HS-27A (cell line): ENCODE results near the gene NLGN1.

Experiments
- DNase-seq: peaks from one replicate; pipeline ENCODE4 v3.0.0-alpha.2; 2012; ENCODE audit warnings: low read depth, missing footprints

The NLGN1 gene

GRCh38 chr3:174294616-174295015, 897.1 kb downstream of the NLGN1 start:
- no peak for DNase-seq

- no peak for DNase-seq
Observed at GRCh38 chr3:174295306-174296092, 898.0 kb downstream of the NLGN1 start.

- no peak for DNase-seq
Observed at GRCh38 chr3:174302746-174303315, 905.3 kb downstream of the NLGN1 start.

- DNase-seq, result no peak
Observed at GRCh38 chr3:174303907-174304560, 906.5 kb downstream of the NLGN1 start.

GRCh38 chr3:174308736-174309135, 911.2 kb downstream of the NLGN1 start:
- no peak for DNase-seq

DNA sequence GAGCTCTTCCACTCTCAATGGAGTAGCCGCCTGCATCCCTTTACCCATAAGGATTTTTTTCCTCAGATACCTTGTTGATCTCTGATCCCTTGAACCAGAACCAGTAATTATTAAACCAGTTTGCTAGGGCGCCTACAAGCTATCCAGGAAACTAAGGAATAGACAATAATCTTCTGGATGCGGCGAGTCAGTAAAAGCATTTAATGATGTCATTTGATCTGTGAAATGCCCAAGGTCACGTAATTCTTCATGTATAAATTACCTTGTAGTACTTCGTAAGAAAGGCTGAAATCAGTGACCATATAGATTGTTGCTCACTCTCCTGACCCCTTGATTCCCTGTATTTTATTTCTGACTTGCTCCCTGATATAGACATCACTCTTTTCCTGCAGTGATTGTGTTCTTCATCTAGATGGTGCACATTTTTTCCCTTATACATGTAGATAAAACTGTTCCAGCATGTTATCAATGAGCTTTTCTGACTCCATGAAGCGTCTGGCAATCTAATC, 913.0 kb downstream of the NLGN1 start:
- no peak for DNase-seq

DNA sequence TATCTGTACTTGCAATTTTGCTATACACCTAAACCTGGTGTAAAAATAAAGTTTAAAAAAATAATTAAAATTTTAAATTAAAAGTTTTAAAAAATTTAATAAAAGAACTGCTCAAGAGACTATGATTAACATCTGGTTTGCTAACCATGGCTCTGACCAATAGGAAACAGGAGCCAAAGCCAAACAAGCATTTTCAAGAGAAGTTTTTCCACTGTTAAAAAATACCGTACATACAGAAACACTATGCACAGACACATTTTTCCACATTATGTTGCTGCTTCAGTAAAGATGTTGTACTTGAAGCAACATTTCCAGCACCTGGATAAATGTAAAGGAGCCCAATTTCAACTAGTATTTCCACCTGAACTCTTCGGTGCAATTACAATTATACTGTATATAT, 917.7 kb downstream of the NLGN1 start:
- no peak for DNase-seq

DNA sequence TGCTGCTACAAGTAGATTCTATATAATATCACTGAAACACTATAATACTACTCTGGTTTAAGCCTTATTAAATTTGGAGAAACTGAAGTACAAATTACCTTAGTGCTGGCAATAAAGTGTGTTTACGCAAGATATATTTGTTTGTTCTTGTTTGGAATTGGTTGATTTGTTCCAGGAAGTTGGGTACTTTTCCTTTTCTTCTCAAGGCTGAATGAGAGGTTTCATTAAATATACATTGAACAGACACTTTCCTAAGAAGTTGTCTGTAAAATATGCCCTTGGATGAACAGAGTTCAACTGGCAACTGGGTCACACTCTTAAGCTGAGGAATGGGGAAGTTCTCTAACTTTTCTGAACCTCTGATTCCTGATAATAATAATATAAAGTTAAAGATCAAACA, 919.5 kb downstream of the NLGN1 start:
- DNase-seq, result no peak

DNA sequence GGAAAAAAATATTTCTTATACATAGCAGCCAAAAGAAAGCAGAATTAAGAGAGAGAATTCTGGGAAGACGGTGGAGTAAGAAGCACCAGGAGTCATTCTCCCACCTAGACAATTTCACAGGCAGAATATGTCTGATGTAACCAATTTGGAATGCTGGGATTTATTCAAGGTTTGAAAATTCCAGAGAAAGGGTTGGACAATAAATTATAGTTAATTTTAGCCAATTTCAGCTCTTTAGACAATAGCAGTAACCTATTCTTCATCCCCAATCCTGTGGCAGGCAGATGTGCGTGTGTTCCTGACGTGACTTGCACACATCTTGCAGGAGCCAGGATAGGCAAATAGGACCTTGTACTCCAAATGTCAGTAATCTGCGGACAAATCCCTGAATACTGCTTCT, 920.6 kb downstream of the NLGN1 start:
- DNase-seq, result no peak

GRCh38 chr3:174321548-174321947, 924.0 kb downstream of the NLGN1 start:
- no peak for DNase-seq

DNA sequence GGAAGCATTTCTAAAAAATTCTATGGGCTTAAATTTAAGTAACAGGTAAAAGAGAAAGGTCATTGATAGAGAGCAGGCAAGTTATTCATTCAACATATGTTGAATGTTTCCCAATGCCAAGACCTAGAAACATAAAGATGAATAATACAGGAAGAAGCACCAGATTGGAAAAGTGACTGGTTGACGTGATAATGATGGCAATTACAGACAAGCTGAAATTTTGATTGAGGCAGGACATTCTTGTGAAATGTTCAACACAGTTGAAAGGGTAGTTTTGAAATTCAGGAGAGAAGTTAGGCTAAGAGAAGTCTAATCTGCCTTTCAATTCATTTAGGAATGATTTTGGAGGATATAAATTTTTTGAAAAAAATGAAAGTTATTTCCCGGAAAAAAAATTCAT, 925.2 kb downstream of the NLGN1 start:
- DNase-seq, result no peak

- no peak for DNase-seq
Observed at GRCh38 chr3:174325171-174325570, 927.6 kb downstream of the NLGN1 start.

DNA sequence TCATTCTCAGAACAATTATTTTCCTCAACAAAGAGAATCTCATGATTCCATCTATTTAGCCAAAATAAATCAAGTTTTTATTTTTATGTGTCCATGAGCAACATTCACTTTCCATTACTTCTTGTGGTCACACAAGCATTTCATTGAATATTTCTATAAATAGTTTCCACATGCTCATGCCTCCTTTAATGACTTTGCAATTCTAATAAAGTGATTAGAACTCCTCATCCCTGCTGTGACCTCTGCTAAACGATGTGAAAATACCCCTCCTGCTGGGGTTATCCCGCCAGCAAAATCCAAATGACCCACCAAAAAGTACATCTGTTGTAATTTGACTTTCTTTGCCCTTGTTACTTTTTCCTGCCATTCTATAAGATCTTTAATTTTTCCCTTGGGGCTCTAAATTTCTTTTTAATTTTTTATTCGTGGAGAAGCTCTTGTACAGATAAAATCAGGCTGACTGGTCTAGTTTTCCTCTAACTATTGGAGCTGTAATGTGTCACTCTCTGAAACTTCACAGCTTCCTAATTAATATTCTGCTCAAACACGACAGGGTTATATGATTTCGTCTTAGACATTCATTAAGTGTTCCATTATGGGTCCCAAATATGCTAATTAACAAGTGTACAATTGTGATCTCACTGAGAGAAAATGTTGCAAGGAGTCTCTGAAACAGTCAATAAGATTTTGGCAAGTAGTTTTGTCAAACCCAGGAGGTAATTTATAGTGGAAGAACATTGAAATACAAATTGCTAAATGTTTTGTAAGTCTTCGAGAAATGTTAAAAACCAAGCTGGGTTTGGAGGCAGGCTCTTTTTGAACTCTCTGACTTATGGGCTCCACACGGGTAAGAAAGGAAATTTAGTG, 928.5 kb downstream of the NLGN1 start:
- no peak for DNase-seq

- peak; percentile 82 for DNase-seq
Observed at GRCh38 chr3:174329321-174329720, 931.8 kb downstream of the NLGN1 start.

DNA sequence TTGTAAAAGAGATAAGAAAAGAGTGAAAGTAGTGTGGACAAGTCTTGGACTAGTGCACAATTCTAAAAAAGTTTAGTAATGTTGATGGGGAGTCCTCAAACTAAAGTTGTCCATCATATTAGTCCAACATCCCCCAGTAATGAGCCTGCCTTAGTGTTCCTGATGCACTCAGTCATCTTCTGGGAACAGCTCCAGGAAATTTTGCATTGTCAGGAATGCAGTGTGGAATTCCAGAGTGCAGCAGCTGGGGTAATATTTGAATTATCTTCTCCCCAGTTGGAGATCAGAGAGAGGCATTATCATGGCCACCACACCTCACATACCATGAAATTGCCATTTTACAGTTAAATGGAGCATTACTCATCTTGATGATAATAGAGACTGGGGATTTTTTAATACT, 932.8 kb downstream of the NLGN1 start:
- peak; percentile 91 for DNase-seq

DNA sequence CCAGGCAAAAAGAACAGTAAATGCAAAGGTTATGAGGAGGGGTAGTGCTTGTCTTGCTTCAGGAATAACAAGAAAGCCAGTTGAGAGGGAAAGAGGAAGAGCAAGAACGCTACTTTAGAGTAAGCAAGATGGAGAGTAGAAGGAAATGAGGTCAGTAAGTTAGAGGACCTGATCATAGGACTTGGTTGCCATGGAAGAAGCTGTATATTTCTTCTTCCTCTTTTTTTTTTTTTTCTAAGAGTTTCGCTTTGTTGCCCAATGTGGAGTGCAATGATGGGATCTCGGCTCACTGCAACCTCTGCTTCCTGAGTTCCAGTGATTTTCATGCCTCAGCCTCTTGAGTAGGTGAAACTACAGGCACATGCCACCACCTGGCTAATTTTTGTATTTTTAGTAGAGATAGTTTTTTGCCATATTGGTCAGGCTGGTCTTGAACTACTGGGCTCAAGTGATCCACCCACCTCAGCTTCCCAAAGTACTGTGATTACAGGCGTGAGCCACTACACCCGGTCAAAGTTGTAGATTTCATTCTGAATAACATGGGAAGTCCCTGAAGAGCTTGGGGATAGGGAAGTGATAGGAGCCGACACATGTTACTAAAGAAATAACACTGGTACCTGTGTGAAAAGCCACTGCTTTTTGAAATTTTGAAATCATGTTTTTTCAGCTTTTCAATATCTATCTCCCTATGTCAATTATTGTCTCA, 933.7 kb downstream of the NLGN1 start:
- no peak for DNase-seq

DNA sequence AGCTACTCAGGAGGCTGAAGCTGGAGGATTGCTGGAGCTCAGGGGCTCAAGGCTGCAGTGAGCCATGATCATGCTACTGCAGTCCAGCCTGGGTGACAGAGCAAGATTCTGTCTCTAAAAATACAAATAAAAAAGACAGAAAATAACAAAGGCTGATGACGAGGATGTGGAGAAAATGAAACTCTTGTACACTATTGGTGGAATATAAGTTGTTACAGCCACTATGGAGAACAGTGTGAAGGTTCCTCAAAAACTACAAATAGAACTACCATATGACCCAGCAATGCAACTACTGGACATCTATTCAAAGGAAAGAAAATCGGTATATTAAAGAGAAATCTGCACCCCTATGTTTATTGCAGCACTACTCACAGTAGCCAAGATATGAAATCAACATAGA, 934.8 kb downstream of the NLGN1 start:
- DNase-seq, result no peak

GRCh38 chr3:174333640-174334039, 936.1 kb downstream of the NLGN1 start:
- no peak for DNase-seq

DNA sequence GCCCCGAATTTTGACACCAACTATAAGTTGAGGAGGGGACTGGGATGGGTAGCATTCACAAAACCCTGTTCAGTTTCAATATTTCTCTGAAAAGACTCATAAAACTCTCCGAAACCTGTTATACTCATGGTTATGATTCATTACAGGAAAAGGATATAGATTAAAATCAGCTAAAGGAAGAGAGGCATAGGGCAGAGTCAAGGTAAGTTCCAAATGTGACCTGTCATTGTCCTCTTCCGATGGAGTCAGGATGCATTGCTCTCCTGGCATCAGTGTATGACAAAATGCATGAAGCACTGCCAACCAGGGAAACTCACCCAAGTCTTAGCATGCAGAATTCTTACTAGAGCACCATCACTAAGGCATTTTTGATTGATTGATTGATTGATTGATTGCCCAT, 936.6 kb downstream of the NLGN1 start:
- DNase-seq, result no peak

DNA sequence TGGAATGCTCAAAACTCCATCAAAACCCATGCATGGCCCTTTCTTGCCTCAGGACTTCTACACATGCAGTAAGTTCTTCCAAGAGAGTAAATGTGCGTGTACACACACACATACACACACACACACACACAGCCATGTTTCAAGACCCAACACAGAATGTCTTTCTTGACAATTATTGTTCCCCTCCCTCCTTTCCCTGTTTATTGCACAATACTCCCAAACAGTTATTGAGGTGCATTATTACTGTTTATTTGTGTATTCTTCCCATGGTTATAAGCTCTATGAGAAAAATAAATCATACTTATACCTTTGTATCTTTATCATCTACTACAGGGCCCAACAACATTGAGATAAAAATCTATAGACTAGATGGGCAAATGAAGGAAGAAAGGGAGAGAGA, 937.8 kb downstream of the NLGN1 start:
- DNase-seq, result no peak

DNA sequence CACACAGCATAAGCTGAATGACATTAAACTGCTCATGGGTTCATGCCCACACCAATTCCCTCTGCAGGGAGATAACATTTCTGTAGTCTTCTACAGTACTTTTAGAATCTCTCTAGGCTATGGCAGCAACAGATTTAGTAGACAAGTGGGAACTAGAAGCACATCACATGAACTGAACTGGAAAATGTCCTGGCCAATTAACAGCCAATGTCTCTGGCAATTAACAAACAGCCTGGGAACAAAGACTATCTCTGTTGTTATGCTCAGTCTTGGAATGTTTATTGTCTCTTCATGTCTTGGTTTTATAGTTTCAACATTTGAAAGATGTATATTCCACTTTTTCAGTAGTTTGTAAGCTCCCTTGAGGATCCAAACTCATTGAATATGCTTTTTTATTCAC, 938.4 kb downstream of the NLGN1 start:
- no peak for DNase-seq
